Measurements from ENCODE around the gene PRDM16. TPM values are rescaled to one million over a fixed set of nuclear protein-coding genes. Genes with fewer than 3 reads are reported as not detected.

Gene PRDM16
- total RNA-seq, 1 experiment from 2014 or later = 6.1 TPM

DNA sequence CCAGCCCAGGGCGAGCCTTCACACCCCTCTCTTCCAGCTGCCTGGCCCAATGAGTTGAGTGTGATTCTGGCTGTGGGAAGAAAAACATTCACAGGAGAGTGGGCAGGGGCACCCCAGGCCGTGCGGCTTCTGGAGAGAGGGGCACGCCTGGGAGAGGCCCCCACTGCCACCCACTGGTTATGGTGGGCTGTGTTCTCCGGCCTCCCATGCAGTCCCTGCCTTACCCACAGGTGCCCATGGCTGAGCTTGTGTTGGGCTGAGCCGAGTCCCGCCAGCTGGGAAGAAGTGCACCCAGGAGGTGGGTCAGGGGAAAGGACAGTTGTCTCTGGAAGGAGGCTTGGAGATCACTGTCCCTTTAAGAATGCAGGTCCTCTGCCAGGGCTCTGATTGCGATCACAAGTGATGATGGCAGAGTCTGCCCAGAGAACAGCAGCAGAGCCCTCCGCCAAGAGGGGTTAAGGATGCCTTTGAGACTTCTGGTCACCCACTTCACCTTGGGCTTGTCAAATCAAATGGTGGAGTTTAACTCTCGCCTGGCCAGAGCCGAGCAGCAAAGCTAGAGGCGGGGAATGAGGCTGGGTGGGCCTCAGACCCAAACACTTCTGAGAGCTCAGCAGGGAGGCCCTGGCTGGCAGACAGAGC lies 260.8 kb downstream of the PRDM16 start:
- RAD21 ChIA-PET (ENCODE audit: low non-redundant PET in 1 of 2, low total read pairs in 2 of 2, uncharacterized antibody in 2 of 2, unreplicated experiment in 2 of 2) = no interaction called here
- TF ChIP-seq SIN3A (IDR thresholded peaks at IDR 0.05; ENCODE audit: low read depth) (no peak), SRF (IDR thresholded peaks at IDR 0.05; ENCODE audit: low read depth) (no peak), RAD21 (IDR thresholded peaks at IDR 0.05; ENCODE audit: low read depth) (no peak), JUND (IDR thresholded peaks at IDR 0.05) (no peak), YY1 (IDR thresholded peaks at IDR 0.05; ENCODE audit: extremely low read depth, insufficient replicate concordance, low read depth, low read length) (no peak), POLR2A (IDR thresholded peaks at IDR 0.05; ENCODE audit: borderline replicate concordance, extremely low read depth, insufficient read depth, insufficient read length) (no peak), ZNF274 (IDR thresholded peaks at IDR 0.05; ENCODE audit: low read depth, low read length) (no peak), CEBPB (IDR thresholded peaks at IDR 0.05; ENCODE audit: low read depth) (no peak), TCF7L2 (IDR thresholded peaks at IDR 0.05; ENCODE audit: borderline replicate concordance, extremely low read depth, insufficient read depth, insufficient read length) (no peak), POLR2AphosphoS5 (IDR thresholded peaks at IDR 0.05; ENCODE audit: low read depth, low read length) (no peak), SP1 (IDR thresholded peaks at IDR 0.05; ENCODE audit: low read depth) (no peak), CBX3 (IDR thresholded peaks at IDR 0.05; ENCODE audit: low read depth) (no peak), FOSL1 (IDR thresholded peaks at IDR 0.05; ENCODE audit: low read depth) (no peak), EZH2 (IDR thresholded peaks at IDR 0.05) (no peak), EZH2phosphoT487 (IDR thresholded peaks at IDR 0.05; ENCODE audit: borderline replicate concordance) (no peak), ELF1 (IDR thresholded peaks at IDR 0.05; ENCODE audit: borderline replicate concordance, low read depth) (no peak)
- TF ChIP-seq, protein P1, sequence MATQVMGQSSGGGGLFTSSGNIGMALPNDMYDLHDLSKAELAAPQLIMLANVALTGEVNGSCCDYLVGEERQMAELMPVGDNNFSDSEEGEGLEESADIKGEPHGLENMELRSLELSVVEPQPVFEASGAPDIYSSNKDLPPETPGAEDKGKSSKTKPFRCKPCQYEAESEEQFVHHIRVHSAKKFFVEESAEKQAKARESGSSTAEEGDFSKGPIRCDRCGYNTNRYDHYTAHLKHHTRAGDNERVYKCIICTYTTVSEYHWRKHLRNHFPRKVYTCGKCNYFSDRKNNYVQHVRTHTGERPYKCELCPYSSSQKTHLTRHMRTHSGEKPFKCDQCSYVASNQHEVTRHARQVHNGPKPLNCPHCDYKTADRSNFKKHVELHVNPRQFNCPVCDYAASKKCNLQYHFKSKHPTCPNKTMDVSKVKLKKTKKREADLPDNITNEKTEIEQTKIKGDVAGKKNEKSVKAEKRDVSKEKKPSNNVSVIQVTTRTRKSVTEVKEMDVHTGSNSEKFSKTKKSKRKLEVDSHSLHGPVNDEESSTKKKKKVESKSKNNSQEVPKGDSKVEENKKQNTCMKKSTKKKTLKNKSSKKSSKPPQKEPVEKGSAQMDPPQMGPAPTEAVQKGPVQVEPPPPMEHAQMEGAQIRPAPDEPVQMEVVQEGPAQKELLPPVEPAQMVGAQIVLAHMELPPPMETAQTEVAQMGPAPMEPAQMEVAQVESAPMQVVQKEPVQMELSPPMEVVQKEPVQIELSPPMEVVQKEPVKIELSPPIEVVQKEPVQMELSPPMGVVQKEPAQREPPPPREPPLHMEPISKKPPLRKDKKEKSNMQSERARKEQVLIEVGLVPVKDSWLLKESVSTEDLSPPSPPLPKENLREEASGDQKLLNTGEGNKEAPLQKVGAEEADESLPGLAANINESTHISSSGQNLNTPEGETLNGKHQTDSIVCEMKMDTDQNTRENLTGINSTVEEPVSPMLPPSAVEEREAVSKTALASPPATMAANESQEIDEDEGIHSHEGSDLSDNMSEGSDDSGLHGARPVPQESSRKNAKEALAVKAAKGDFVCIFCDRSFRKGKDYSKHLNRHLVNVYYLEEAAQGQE (IDR thresholded peaks at IDR 0.05; ENCODE audit: low read depth) = no peak
- TF ChIP-seq, protein P2, sequence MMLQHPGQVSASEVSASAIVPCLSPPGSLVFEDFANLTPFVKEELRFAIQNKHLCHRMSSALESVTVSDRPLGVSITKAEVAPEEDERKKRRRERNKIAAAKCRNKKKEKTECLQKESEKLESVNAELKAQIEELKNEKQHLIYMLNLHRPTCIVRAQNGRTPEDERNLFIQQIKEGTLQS (IDR thresholded peaks at IDR 0.05) = no peak
- TF ChIP-seq, protein P3, sequence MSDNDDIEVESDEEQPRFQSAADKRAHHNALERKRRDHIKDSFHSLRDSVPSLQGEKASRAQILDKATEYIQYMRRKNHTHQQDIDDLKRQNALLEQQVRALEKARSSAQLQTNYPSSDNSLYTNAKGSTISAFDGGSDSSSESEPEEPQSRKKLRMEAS (IDR thresholded peaks at IDR 0.05) = no peak
- TF ChIP-seq, protein P4, sequence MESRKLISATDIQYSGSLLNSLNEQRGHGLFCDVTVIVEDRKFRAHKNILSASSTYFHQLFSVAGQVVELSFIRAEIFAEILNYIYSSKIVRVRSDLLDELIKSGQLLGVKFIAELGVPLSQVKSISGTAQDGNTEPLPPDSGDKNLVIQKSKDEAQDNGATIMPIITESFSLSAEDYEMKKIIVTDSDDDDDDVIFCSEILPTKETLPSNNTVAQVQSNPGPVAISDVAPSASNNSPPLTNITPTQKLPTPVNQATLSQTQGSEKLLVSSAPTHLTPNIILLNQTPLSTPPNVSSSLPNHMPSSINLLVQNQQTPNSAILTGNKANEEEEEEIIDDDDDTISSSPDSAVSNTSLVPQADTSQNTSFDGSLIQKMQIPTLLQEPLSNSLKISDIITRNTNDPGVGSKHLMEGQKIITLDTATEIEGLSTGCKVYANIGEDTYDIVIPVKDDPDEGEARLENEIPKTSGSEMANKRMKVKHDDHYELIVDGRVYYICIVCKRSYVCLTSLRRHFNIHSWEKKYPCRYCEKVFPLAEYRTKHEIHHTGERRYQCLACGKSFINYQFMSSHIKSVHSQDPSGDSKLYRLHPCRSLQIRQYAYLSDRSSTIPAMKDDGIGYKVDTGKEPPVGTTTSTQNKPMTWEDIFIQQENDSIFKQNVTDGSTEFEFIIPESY (IDR thresholded peaks at IDR 0.05; ENCODE audit: extremely low read depth, insufficient replicate concordance, low read length) = no peak
- H2AFZ ChIP-seq (ENCODE audit: low read depth, low read length, poor library complexity, severe bottlenecking) = no peak overlapping the region
- no peaks in the 10 kb centered on the region for H3K4me1 ChIP-seq (ENCODE audit: control insufficient read depth in 1 of 2, insufficient read depth in 2 of 2, low read length in 2 of 2)
- no peaks in the 10 kb centered on the region for H3K36me3 ChIP-seq (ENCODE audit: control insufficient read depth in 1 of 2, insufficient read depth in 2 of 2, low read length in 2 of 2)
- no peak overlapping the region for H3K4me3 ChIP-seq (replicated peaks in 1 of 2; ENCODE audit: low read depth in 1 of 2, low read length in 2 of 2)
- intact Hi-C loops (cut with micrococcal nuclease) = loop anchor here (10.0 kb wide), 1 partner anchor 255 kb away; no protein-coding TSS in a partner anchor
- DNase-seq (ENCODE audit: low read depth, low spot score) (no peak), ATAC-seq (no peak)
- no peaks in the 10 kb centered on the region for H4K20me1 ChIP-seq (ENCODE audit: insufficient read depth)
- no peak overlapping the region for H3K9ac ChIP-seq (ENCODE audit: low read length)
- H3K27me3 ChIP-seq (ENCODE audit: insufficient read depth, low read length) = no peaks in the 10 kb centered on the region
- no peaks in the 10 kb centered on the region for H3K79me2 ChIP-seq (ENCODE audit: insufficient read depth, low read length)
- H3K9me2 ChIP-seq (ENCODE audit: insufficient read depth) = no peaks in the 10 kb centered on the region
- no peak overlapping the region for H3K4me2 ChIP-seq (ENCODE audit: low read length)
- POLR2A ChIA-PET = no interaction called here
- BruUV-seq (replicated peaks) = no TSS peak
- CTCF ChIA-PET = interaction anchor here (0.6 kb wide), 1 partner anchor 469 kb away, joined by 3 read pairs; no protein-coding TSS in a partner anchor
- no peaks in the 10 kb centered on the region for H3K9me3 ChIP-seq (ENCODE audit: control insufficient read depth in 1 of 2, insufficient read depth in 1 of 2, low read depth in 1 of 2, low read length in 2 of 2)
- no peak overlapping the region for H3K27ac ChIP-seq (ENCODE audit: low read depth, low read length)
